Erythroblast (primary cell): Measurements from ENCODE around the gene COG1.

ENCODE experiments used
- GATA1 ChIP-seq: IDR thresholded peaks from 2 replicates; pipeline ENCODE4 v1.6.1; 2011; ENCODE audit warnings: low read depth, mild to moderate bottlenecking, control low read depth, low read length, moderate library complexity
- POLR2A ChIP-seq: IDR thresholded peaks from 2 replicates; pipeline ENCODE4 v1.6.1; 2011; ENCODE audit warnings: mild to moderate bottlenecking, low read length

DNA sequence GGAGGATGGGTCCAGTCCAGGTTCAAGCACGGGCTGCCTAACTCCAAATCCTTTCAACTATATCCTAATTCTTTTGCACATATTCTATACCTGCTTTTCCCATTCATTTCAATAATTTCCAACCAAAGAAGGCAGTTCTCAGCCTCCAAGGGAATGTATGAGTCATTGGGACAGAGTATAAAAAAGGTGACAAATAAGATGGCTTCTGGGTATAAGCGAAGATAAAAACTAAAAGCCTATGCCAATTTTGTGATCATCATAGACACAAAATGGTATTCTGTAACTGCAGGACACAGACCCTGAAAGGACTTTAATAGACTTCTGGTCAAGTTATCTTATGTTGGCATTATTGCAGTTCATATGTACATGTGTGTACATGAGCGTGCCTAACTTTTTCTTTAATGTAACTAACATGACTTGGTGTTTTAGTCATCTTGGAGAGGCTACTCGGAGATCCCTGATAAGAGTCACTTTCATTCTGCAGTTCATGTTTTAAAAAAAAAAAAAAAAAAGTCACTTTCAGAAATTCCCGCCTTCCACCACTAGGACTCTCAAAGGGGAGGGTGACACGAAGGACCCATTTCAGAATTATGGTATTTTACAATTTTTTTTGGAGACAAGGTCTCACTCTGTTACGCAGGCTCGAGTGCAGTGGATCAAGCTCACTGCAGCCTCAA lies 17.3 kb downstream of the COG1 start:
- TF ChIP-seq POLR2A: no peak
- TF ChIP-seq GATA1: peak; percentile 12
